ENCODE results near the gene RUNX1.
"Not testable (repeated sequence)": the region's sequence is repeated elsewhere in the genome, so short reads cannot be mapped to it uniquely, and the experiment has no call there.

The RUNX1 gene

GRCh38 chr21:34817821-34818661 is 231.1 kb downstream of the RUNX1 start:
- DNase-seq: no peak

GRCh38 chr21:34815831-34816705 is 233.0 kb downstream of the RUNX1 start:
- DNase-seq: no peak

GRCh38 chr21:34814529-34814951 is 234.6 kb downstream of the RUNX1 start:
- no peak for DNase-seq

GRCh38 chr21:34813266-34813894 is 235.7 kb downstream of the RUNX1 start:
- DNase-seq: no peak

GRCh38 chr21:34812504-34813265 is 236.4 kb downstream of the RUNX1 start:
- no peak for DNase-seq

- DNase-seq: no peak
These were observed 237.7 kb downstream of the RUNX1 start for GRCh38 chr21:34811368-34811767.

GRCh38 chr21:34810786-34811185 is 238.3 kb downstream of the RUNX1 start:
- no peak for DNase-seq

GRCh38 chr21:34809822-34810221 is 239.3 kb downstream of the RUNX1 start:
- no peak for DNase-seq

GRCh38 chr21:34808569-34809204 is 240.4 kb downstream of the RUNX1 start:
- no peak for DNase-seq

GRCh38 chr21:34807881-34808568 is 241.1 kb downstream of the RUNX1 start:
- DNase-seq: no peak

- no peak for DNase-seq
These were observed 241.8 kb downstream of the RUNX1 start for GRCh38 chr21:34807146-34807880.

GRCh38 chr21:34806423-34806822 is 242.7 kb downstream of the RUNX1 start:
- no peak for DNase-seq

- no peak for DNase-seq
These were observed 243.9 kb downstream of the RUNX1 start for GRCh38 chr21:34805157-34805556.

GRCh38 chr21:34804584-34804983 is 244.5 kb downstream of the RUNX1 start:
- not testable (repeated sequence) for DNase-seq

- DNase-seq: no peak
These were observed 245.2 kb downstream of the RUNX1 start for GRCh38 chr21:34803782-34804370.

GRCh38 chr21:34802180-34802899 is 246.8 kb downstream of the RUNX1 start:
- no peak for DNase-seq

- no peak for DNase-seq
These were observed 247.5 kb downstream of the RUNX1 start for GRCh38 chr21:34801519-34802132.

GRCh38 chr21:34800797-34801518 is 248.1 kb downstream of the RUNX1 start:
- DNase-seq: no peak

All from NCI-H774 (cell line).